Activated CD4-positive, alpha-beta memory T cell treated with anti-CD3 and anti-CD28 coated beads, Interleukin-2, amount 10 ng/mL, durations not matched to agents 7 days and 5 days (primary cell): ENCODE measurements around the gene SLC9A1. TPM values are rescaled to one million over a fixed set of nuclear protein-coding genes. Genes with fewer than 3 reads are reported as not detected.

Experiments used
- CTCF ChIA-PET: fragments of 350-600 bp; sonication (Branson Sonifier 250); formaldehyde crosslinking; loops from one replicate; lab custom pipeline; 2021; ENCODE audit warnings: antibody characterized with exemption, inconsistent platforms; lab: Charles Lee
- POLR2A ChIA-PET: fragments of 350-600 bp; sonication (Branson Sonifier 250); formaldehyde crosslinking; loops from one replicate; lab custom pipeline; 2021; ENCODE audit warnings: antibody characterized with exemption; lab: Charles Lee
- DNase-seq: peaks from one replicate; pipeline ENCODE4 v3.0.0-alpha.2; 2020
- H3K27ac Mint-ChIP-seq: one replicate; pipeline ENCODE4 v1.8.0; 2021; ENCODE audit warnings: mild to moderate bottlenecking, mixed read lengths
- H3K27me3 Mint-ChIP-seq: one replicate; pipeline ENCODE4 v1.8.0; 2021; ENCODE audit warnings: mixed read lengths
- H3K36me3 Mint-ChIP-seq: one replicate; pipeline ENCODE4 v1.8.0; 2021; ENCODE audit warnings: low read depth, mixed read lengths
- H3K4me1 Mint-ChIP-seq: one replicate; pipeline ENCODE4 v1.8.0; 2021; ENCODE audit warnings: mixed read lengths
- H3K4me3 Mint-ChIP-seq: one replicate; pipeline ENCODE4 v1.8.0; 2021; ENCODE audit warnings: mild to moderate bottlenecking, mixed read lengths
- H3K9me3 Mint-ChIP-seq: one replicate; pipeline ENCODE4 v1.8.0; 2021; ENCODE audit warnings: mixed read lengths
- total RNA-seq, 2 experiments: library from RNA; stranded (reverse); gene quantifications; one replicate each; pipeline ENCODE4 v1.2.3, GENCODE V29; 2021

SLC9A1 gene
- total RNA-seq, 2 experiments from 2014 or later, result 26.6 to 27.5 TPM

DNA sequence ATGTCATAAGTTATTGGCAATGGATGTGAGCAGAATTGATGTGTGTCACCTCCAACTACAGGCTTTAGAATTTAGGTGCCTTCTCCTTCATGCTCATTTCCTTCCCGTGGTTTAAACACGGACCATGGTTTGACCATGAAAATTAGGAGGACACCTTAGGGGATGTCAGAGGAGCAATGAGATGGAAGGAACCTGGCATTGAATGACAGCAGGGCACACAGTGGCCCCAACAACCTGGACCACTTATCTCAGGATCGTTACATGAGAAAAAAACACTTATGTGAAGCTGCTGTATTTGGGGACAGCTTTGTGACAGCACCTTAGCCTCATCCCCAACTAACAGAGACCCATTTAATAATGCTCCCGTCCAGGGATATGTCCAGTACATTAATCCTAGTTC is 70.8 kb downstream of the SLC9A1 start:
- Mint-ChIP-seq H3K4me3 (no peak overlapping the region), H3K4me1 (no peaks in the 10 kb centered on the region), H3K9me3 (peaks cover 4% of the 10 kb centered on the region), H3K36me3 (no peaks in the 10 kb centered on the region), H3K27me3 (peaks cover 9% of the 10 kb centered on the region), H3K27ac (no peak overlapping the region)
- ChIA-PET CTCF (interaction anchor here (0.7 kb wide), 1 partner anchor 196 kb away, joined by 3 read pairs; no protein-coding TSS in a partner anchor), POLR2A (no interaction called here)
- DNase-seq, result no peak

DNA sequence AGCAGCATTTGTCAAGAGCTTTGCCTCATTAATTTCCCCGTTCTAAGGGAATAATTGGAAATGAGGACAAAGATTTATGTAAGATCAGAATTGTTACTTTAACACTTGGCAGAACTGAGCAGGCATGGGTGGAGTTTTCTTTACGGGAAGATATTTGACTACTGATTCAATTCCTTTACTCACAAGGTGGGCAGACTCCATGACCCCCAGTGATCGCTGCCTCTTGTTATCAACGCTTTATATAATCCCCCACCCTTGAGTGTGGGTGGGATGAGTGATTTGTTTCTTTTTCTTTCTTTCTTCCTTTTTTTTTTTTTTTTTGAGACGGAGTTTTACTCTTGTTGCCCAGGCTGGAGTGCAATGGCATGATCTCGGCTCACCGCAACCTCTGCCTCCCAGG is 77.0 kb downstream of the SLC9A1 start:
- no peaks in the 10 kb centered on the region for H3K9me3 Mint-ChIP-seq
- H3K27me3 Mint-ChIP-seq, result peaks cover 7% of the 10 kb centered on the region
- H3K27ac Mint-ChIP-seq, result no peak overlapping the region

DNA sequence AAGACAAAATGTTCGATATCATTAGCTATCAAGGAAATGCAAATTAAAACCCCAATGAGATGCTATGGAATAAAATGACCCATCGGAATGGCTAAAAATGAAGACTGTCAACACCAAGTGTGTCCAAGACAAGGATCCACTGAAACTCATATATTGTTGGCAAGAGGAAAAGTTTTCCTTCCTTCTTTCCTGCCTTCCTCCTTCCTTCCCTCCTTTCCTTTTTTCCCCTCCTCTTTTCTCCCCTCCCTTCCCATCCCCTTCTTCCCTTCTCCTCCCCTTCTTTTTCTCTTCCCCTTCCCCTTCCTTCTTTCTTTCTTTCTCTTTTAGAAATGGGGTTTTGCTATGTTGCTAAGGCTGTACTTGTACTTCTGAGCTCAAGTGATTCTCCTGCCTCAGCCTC is 78.1 kb downstream of the SLC9A1 start:
- no peak overlapping the region for H3K4me3 Mint-ChIP-seq
- H3K4me1 Mint-ChIP-seq, result no peaks in the 10 kb centered on the region
- no peak for DNase-seq
- H3K27ac Mint-ChIP-seq, result no peak overlapping the region
- H3K36me3 Mint-ChIP-seq, result no peaks in the 10 kb centered on the region
- ChIA-PET CTCF (interaction anchor here (0.7 kb wide), 1 partner anchor 121 kb away, joined by 4 read pairs; no protein-coding TSS in a partner anchor), POLR2A (no interaction called here)
- no peaks in the 10 kb centered on the region for H3K9me3 Mint-ChIP-seq
- H3K27me3 Mint-ChIP-seq, result peaks cover 7% of the 10 kb centered on the region

More for the DNA sequence above, 77.0 kb downstream of the SLC9A1 start:
- CTCF ChIA-PET, result interaction anchor here (0.7 to 1.3 kb wide), 3 partner anchors 32 to 202 kb away, joined by 3 to 4 read pairs (median 3); no protein-coding TSS in a partner anchor
- H3K4me3 Mint-ChIP-seq, result no peak overlapping the region
- POLR2A ChIA-PET, result no interaction called here
- DNase-seq, result no peak
- no peaks in the 10 kb centered on the region for H3K4me1 Mint-ChIP-seq
- no peaks in the 10 kb centered on the region for H3K36me3 Mint-ChIP-seq

DNA sequence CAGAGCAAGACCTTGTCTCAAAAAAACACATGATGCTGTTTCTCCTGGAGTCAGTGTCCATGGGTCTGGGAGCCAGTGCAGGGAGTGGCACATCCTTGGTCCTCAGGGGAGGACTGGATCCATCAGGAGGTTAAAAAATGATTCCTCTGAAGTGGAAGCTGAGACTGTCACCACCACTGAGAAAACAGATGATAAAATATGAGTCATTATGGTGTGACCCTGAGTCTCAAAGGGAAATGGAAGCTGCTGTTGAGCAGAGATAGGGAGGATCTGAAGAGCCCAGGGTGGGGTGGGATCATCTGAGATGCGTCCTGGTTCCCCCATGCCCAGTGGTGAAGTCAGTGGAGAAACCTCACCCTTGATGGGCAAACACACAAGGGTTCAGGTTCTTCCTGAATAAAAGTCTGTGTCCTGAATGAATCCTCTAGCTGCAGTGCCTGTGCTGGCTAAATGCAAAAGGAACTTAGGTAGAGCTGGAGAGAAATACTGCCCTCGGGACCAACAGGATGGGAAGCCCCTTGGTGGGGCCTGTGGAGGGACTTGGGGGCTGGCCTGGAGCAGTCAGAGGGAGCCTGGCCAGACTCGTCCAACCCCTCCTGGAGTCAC is 80.6 kb downstream of the SLC9A1 start:
- Mint-ChIP-seq H3K36me3 (no peaks in the 10 kb centered on the region), H3K27me3 (peaks cover 7% of the 10 kb centered on the region), H3K4me3 (no peak overlapping the region), H3K4me1 (no peaks in the 10 kb centered on the region), H3K27ac (no peak overlapping the region), H3K9me3 (no peaks in the 10 kb centered on the region)
- DNase-seq, result no peak
- CTCF ChIA-PET, result interaction anchor here (1.2 to 2.2 kb wide), 2 partner anchors 28 to 223 kb away, joined by 3 to 9 read pairs; no protein-coding TSS in a partner anchor
- POLR2A ChIA-PET, result no interaction called here

DNA sequence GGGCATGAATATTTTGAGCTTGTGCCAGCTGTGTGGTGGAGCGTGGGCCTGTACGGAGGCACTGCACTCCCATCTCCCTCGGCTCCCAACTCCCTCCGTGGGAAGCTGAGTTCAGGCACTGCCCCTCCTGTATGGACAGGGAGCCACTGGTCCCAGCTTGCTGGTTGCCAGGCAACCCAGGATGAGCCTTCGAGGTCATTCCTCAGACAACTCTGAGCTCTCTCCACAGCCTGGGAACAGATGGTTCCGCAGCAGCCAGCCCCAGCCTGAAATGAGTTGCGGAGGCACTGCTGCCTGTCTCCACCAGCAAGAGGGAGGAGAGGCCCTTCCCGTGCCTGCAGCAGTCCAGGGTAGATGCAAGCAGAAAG is 83.9 kb downstream of the SLC9A1 start:
- CTCF ChIA-PET, result interaction anchor here (2.2 kb wide), 1 partner anchor 25 kb away, joined by 16 read pairs; no protein-coding TSS in a partner anchor
- POLR2A ChIA-PET, result no interaction called here
- H3K9me3 Mint-ChIP-seq, result no peaks in the 10 kb centered on the region

DNA sequence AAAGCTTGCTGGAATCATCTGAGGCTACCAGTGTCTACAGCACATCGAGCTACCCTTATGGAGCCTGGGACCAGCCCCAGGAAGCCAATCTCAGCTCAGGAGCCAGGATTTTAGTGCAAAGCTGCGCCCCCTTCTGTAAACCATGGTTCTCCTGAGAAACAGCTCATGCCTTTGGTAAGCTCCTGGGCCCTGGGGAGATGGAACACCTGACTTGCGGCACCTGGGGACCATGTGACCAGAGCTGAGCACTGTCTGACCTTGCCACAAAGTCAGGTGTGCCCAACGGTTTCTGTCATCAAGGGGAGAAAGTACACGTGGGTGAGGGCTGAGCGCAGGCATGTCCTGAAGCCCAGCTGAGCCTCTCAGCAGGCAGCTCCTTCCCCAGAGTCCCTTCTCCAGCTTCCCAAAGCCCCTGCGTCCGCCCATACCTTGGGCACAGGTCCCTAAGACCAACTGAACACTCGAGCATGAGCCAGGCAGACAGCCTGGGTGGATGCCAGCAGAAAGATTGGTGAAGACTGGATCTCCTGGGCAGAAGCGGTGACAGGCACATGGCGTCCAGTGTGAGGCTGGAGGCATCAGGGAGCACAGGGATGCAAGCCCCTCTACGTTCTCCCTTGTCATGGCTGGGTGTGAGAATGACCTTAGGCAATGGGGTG is 84.4 kb downstream of the SLC9A1 start:
- Mint-ChIP-seq H3K27me3 (no peaks in the 10 kb centered on the region), H3K4me3 (no peak overlapping the region), H3K9me3 (no peaks in the 10 kb centered on the region), H3K4me1 (no peaks in the 10 kb centered on the region), H3K27ac (no peak overlapping the region), H3K36me3 (no peaks in the 10 kb centered on the region)
- POLR2A ChIA-PET, result no interaction called here
- no peak for DNase-seq
- CTCF ChIA-PET, result interaction anchor here (2.2 kb wide), 1 partner anchor 25 kb away, joined by 16 read pairs; no protein-coding TSS in a partner anchor

More for the DNA sequence above, 83.9 kb downstream of the SLC9A1 start:
- Mint-ChIP-seq H3K27me3 (no peaks in the 10 kb centered on the region), H3K4me3 (no peak overlapping the region), H3K36me3 (no peaks in the 10 kb centered on the region), H3K4me1 (no peaks in the 10 kb centered on the region), H3K27ac (no peak overlapping the region)
- no peak for DNase-seq

DNA sequence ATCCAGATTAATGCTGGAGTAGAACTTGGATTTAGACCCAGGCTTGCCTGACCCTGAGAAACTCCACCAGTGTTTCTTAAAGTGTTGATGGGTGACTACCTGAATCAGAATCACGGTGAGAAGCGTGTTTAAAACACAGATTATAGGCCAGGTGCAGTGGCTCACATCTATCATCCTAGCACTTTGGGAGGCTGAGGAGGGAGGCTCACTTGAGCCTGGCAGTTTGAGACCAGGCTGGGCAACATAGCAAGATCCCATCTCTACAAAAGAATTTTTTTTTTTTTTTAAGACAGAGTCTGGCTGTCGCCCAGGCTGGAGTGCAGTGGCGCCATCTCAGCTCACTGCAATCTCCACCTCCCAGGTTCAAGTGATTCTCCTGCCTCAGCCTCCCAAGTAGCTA is 86.0 kb downstream of the SLC9A1 start:
- POLR2A ChIA-PET, result no interaction called here
- H3K4me3 Mint-ChIP-seq, result no peak overlapping the region
- no peaks in the 10 kb centered on the region for H3K27me3 Mint-ChIP-seq
- no peaks in the 10 kb centered on the region for H3K36me3 Mint-ChIP-seq
- no peaks in the 10 kb centered on the region for H3K9me3 Mint-ChIP-seq
- CTCF ChIA-PET, result interaction anchor here (0.7 to 2.8 kb wide), 2 partner anchors 23 to 217 kb away, joined by 3 to 26 read pairs; no protein-coding TSS in a partner anchor
- no peak overlapping the region for H3K27ac Mint-ChIP-seq
- no peak for DNase-seq
- H3K4me1 Mint-ChIP-seq, result no peaks in the 10 kb centered on the region

DNA sequence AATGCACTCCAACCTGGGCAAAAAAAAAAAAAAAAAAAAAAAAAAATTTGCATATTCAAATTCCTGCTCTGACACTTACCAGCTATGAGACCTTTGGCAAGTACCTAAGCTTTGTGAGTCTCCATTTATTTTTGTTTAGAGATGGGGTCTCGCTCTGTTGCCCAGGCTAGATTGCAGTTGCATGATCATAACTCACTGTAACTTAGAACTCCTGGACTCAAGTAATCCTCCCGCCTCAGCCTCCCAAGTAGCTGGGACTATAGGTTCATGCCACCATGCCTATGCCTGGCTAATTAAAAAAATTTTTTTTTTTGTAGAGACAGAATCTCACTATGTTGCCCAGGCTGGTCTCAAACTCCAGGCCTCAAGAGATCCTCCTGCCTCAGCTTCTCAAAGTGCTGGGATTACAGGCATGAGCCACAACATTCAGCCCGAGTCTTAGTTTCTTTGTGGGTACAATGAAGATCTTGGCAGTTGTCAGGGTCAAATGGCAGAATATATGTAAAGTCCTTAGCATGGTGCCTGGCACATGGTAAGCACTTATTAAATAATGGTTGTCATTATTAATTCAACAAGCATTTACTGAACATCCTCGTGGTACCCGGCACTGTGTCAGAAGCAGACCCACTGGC is 88.8 kb downstream of the SLC9A1 start:
- H3K27ac Mint-ChIP-seq, result no peak overlapping the region
- no peaks in the 10 kb centered on the region for H3K9me3 Mint-ChIP-seq
- POLR2A ChIA-PET, result no interaction called here
- no peaks in the 10 kb centered on the region for H3K27me3 Mint-ChIP-seq
- no peaks in the 10 kb centered on the region for H3K4me1 Mint-ChIP-seq
- H3K36me3 Mint-ChIP-seq, result no peaks in the 10 kb centered on the region
- no peak overlapping the region for H3K4me3 Mint-ChIP-seq
- CTCF ChIA-PET, result interaction anchor here (0.6 to 1.1 kb wide), 4 partner anchors 20 to 920 kb away, joined by 3 to 4 read pairs (median 4); no protein-coding TSS in a partner anchor
- DNase-seq, result no peak

DNA sequence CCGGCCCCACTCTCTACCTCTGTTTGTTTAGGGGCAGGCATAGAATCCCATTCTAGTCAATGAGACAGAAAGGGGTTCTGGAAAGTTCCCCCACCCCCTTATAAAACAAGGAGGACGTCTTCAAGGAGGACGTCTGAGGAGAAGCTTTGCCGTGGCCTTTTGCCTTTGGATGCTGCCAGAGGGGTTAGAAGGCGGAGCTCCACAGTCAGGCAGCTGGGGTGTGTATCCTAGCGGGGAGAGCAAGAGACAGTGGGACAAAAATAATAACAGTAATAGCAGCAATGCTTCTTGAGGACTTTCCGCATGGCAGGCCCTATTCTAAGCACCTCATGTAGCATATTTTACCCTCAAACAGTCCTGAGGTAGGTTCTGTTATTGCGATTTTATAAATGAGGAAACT is 94.0 kb downstream of the SLC9A1 start:
- no peak for DNase-seq
- H3K27me3 Mint-ChIP-seq, result peaks cover 1% of the 10 kb centered on the region

DNA sequence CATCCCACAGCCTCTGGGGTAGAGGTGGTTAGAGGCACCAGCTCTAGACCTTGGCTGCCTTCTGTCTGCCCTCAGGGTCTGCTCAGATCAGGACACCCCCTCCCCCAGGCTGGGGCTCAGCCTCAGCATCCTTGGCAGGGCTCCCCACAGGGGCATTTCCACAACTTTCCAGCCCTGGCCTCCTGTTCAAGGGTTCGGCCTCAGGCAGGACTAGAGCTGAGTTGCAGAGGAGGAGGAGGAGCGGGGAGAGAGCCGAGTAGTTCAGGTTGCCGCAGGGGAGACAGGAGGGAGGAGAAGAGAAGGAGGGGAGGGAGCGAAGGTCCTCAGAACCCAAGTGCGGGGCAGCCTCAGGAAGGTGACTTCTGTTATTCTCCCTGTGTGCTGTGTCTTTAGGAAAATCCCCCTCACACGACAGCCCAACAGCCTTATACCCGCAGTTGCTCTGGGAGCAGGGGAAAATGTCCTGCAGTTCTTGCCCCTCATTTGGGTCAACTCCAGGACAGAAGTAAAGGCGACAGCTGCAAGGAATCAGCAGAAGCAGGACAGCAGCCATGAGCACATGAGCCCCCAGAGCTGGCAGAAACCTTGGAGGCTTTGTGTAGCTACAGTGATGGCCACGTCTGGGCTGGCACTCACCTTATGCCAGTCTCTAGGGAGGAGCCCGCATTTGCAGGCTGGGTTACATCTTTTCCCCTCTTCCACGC is 95.8 kb downstream of the SLC9A1 start:
- Mint-ChIP-seq H3K4me3 (no peak overlapping the region), H3K36me3 (no peaks in the 10 kb centered on the region), H3K27ac (no peak overlapping the region), H3K27me3 (peaks cover 1% of the 10 kb centered on the region), H3K9me3 (no peaks in the 10 kb centered on the region), H3K4me1 (no peaks in the 10 kb centered on the region)
- ChIA-PET POLR2A (no interaction called here), CTCF (interaction anchor here (0.7 to 1.2 kb wide), 2 partner anchors 11 to 16 kb away, joined by 3 to 4 read pairs; no protein-coding TSS in a partner anchor)
- DNase-seq, result no peak

More for the DNA sequence above, 94.0 kb downstream of the SLC9A1 start:
- Mint-ChIP-seq H3K4me1 (no peaks in the 10 kb centered on the region), H3K9me3 (no peaks in the 10 kb centered on the region), H3K36me3 (no peaks in the 10 kb centered on the region), H3K27ac (no peak overlapping the region), H3K4me3 (no peak overlapping the region)
- POLR2A ChIA-PET, result no interaction called here
- CTCF ChIA-PET, result interaction anchor here (3.2 kb wide), 1 partner anchor 15 kb away, joined by 10 read pairs; no protein-coding TSS in a partner anchor

DNA sequence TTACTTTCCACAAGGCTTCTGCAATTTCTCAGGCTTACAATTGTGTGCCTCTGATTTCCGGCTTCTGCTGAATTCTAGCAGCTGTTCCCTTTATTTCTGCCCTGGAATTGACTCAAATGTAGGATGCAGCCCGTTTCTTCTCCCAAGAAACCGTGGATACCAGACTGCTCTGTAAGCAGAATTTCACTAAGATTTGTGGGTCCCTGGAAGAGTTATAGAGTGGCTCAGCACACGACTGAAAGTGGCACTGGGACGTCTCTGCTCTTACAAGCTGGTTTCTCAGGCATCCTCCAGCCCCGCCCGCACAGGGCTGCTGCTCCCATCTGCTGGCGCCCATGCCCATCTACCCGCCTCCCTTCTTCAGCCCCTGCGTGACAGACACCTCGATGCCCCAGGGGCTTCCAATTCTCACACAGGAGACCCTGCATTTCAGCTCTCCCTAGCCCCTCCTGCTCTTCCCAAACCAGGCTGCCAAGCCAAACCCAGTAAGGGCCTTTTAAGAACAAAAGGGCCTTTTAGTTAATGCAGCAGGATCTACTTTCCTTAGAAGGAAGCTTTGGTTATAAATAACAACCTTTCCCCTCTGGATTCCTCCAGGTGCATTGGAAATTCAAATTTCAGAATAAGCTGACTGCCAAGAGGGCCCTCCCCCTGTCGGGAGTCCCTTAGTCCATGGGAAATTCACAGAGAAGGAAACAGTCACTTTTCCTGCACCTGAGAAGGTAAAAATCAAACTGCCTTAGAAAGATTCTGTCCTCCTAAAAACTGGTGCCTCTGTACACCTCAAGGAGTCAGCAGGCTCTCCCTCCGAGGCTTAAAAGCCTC is 96.9 kb downstream of the SLC9A1 start:
- ChIA-PET POLR2A (no interaction called here), CTCF (interaction anchor here (0.7 to 4.0 kb wide), 2 partner anchors 11 to 37 kb away, joined by 3 to 28 read pairs; no protein-coding TSS in a partner anchor)
- Mint-ChIP-seq H3K9me3 (no peaks in the 10 kb centered on the region), H3K27ac (no peak overlapping the region), H3K36me3 (no peaks in the 10 kb centered on the region), H3K27me3 (peaks cover 1% of the 10 kb centered on the region), H3K4me1 (no peaks in the 10 kb centered on the region), H3K4me3 (no peak overlapping the region)
- no peak for DNase-seq

DNA sequence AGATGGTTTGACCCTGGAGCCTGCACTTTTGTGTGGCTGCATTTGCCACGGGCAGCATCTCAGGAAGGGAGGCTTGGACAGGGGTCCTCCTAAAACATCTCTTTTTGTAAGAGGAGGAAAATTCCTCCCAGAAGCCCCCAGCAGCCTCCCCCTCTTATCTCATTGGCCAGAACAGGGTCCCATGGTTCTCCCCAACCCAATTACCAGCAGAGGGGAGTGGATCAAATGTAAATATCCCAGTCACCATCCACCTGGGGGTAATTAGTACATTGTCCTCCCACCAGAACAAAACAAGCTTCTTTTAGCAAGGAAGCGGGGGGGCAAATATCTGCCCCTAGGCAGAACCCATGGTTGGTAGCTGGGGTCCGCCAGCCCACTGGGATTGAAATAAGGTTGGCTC is 97.5 kb downstream of the SLC9A1 start:
- Mint-ChIP-seq H3K27ac (no peak overlapping the region), H3K27me3 (peaks cover 1% of the 10 kb centered on the region), H3K4me1 (no peaks in the 10 kb centered on the region), H3K4me3 (no peak overlapping the region), H3K36me3 (no peaks in the 10 kb centered on the region), H3K9me3 (no peaks in the 10 kb centered on the region)
- no peak for DNase-seq
- POLR2A ChIA-PET, result no interaction called here
- CTCF ChIA-PET, result interaction anchor here (0.7 to 4.0 kb wide), 2 partner anchors 11 to 37 kb away, joined by 3 to 28 read pairs; no protein-coding TSS in a partner anchor
